ENCODE results near the gene MEA1.

- TF ChIP-seq PRDM4 (tag by site-specific recombination; IDR thresholded peaks at IDR 0.05) (0 out of 2 replicates have a peak, but pooled peaks have one; percentile 10), CTCF (tag by site-specific recombination; IDR thresholded peaks at IDR 0.05) (no peak), PRDM2 (tag by site-specific recombination; IDR thresholded peaks at IDR 0.05; ENCODE audit: borderline replicate concordance) (no peak), ZBTB11 (tag by site-specific recombination; conservative IDR thresholded peaks at IDR 0.05; ENCODE audit: low read depth) (peak; percentile 46), ZNF76 (tag by site-specific recombination; IDR thresholded peaks at IDR 0.05; ENCODE audit: borderline replicate concordance, low read depth) (peak; percentile 45; the same call in 1 of the 2 replicates), ZNF280C (tag by site-specific recombination; IDR thresholded peaks at IDR 0.05) (no peak)
Measured at GRCh38 chr6:43021270-43022047, 7.7 kb upstream of the MEA1 start, which contains the start of gene RRP36.
